Activated T-helper 9 cell treated with anti-CD3 and anti-CD28 coated beads, Interleukin-2, amount 50 U/mL, for 16 hours (primary cell): ENCODE data around the gene MAPK4.

Experiments
- DNase-seq: peaks from one replicate; pipeline ENCODE4 v3.0.0-alpha.2; 2020; ENCODE audit warnings: low read depth

Gene MAPK4

GRCh38 chr18:50719471-50720324, 159.8 kb downstream of the MAPK4 start:
- no peak for DNase-seq

DNA sequence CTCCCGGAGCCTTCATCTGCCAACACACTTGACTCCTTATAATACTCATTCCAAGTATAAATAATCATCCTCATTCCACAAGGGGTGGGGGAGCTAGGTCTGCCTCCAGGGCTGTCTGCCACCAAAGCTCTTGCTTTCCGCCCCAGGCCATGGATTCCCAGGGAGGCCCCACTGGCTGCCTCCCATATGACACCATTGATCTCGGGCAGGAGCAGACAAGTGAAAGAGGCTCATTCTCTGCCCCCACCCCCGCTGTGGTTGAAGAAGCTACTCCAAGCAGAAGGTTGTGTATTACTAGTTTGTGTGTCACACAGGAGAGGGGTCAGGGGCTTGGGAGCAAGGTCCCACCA, 160.4 kb downstream of the MAPK4 start:
- no peak for DNase-seq

GRCh38 chr18:50721006-50721405, 161.1 kb downstream of the MAPK4 start:
- DNase-seq, result no peak

DNA sequence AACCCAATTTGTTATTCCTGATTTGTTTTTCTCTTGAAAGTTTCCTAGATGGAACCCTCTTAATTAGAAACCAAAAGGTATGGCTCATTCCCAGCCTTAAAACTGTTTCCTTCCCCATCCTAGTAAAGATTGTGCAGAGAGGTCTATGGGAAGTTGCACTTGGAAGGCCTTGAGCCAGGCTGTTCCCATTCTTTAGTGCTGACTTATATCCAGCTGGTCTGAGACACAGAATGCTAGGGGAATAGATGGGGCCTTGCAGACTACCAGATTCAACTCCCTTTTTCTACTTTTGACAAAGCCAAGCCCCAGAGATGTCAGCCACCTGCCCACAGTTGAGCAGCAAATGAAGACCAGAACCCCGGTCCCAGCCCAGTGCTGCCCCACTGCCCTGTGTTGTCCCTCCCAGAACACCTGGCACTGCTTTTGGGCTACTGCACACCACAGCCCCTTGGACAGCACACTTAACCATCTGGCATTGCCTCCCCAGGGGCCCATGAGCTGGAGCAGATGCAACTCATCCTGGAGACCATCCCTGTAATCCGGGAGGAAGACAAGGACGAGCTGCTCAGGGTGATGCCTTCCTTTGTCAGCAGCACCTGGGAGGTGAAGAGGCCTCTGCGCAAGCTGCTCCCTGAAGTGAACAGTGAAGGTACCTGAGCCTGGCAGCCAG, 161.7 kb downstream of the MAPK4 start:
- no peak for DNase-seq

DNA sequence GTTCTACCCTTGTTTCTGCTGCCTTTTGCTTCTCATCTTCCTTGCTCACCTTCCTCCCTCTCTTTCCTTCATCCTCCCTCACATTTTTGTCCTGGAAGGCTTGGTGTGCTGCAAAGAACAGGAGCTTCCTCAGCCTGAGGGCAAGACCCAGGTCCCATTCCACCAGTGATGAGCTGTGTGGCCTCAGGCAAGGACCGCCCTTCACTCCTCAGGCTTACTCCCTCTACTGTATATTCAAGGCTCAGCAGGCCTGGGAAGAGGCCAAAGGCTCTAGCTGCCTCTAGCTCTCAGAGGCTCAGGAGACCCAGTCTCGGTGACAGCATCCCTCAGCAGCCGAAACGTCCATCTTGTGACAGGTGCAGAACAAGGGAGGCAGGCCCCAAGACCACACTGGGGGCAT, 162.4 kb downstream of the MAPK4 start:
- no peak for DNase-seq

- DNase-seq, result no peak
Observed at GRCh38 chr18:50724751-50725151, 164.9 kb downstream of the MAPK4 start.

GRCh38 chr18:50726960-50727589, 167.2 kb downstream of the MAPK4 start:
- DNase-seq, result no peak

DNA sequence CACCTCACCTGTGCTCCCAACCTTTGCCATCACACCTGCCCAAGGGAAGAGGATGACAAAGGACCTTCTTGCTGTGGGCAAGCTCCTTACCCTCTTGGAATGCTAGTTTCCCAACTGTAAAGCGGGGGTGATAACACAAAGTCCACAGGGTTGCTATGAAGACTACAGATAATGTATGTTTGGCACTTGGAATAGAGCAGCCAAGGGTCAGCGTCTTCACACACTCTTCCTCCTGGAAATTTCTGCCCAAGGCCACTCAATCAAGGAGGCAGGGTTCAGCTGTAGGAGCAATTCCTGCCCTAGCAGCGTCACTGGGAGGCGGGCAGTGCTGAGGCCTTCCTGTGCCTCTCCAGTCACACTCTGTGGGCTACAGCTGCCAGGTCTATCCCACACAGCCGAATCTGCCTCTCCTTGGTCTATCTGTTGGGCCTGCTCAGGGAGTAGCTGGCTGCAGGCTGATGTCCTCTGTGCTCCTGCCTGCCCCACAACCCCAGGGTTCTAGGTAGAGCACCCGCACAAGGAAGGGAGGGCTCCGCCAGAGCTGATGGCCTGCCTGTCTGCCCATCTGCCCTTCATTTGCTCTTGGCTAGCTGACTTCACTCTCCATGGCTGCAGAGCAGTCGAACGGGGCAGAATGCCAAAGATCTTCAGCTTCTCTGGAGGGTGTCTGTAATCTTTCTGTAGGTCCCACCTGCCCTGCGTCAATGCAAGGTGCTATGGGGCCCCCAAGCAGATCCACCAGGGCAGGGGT, 168.0 kb downstream of the MAPK4 start:
- no peak for DNase-seq

GRCh38 chr18:50729376-50729775, 169.5 kb downstream of the MAPK4 start:
- DNase-seq, result no peak

- no peak for DNase-seq
Observed at GRCh38 chr18:50729986-50730385, 170.1 kb downstream of the MAPK4 start.

- no peak for DNase-seq
Observed at GRCh38 chr18:50734342-50734741, 174.5 kb downstream of the MAPK4 start.

DNA sequence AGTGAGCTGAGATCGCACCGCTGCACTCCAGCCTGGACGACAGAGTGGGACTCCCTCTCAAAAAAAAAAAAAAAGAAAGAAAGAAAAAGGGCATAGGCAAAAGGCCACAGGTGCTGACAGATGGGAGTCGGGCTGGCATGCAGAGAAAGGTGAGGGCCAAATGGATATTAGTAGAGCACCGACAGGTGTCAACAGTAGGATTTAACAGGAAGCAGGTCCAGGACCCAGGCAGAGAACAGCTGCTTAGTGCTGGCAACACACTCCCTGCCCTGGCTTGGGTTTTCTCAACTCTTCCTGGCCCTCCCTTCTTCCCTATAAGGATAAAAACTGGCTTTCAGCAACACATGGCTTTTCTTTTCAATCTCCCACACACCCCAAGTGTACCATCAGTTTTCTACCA, 175.0 kb downstream of the MAPK4 start:
- no peak for DNase-seq

DNA sequence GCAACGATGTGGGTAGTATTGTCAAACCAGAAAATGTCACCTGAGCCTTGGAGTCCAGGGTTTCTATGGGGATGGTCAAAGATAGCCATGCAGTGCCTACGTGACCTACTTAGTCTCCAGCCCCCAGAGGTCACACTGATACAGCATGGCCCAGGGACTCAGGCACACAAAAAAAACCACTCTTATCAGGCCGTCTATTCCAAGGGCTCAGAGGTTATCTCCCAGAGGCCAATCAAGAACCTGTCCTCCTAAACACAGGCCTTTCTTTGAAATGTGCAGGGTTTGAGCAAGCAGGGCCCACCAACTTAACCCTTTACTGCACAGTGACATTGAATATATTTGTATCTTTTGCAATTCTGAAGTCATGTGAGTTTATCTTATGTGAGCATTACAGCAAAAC, 177.2 kb downstream of the MAPK4 start:
- no peak for DNase-seq

GRCh38 chr18:50738098-50738757, 178.3 kb downstream of the MAPK4 start:
- no peak for DNase-seq

DNA sequence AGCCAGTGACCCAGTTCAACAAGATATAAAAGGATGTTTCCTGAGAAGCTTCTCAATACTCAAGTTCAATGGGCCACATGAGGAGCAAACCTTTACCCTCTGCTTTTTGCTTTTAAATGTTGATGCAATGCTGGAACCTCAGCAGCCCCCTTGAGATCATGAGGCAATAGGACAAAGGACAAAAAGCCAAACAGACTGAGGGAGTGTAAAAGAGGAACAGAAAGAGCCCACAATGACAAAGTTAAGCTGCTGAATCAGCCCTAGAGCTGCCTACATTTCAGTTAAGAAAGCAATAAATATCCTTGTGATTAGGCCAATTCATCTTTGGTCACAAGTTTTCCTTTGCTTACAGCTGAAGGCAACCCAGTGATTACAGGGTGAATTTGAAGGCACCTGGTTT, 183.1 kb downstream of the MAPK4 start:
- DNase-seq, result no peak

- DNase-seq, result no peak
Observed at GRCh38 chr18:50744253-50744652, 184.4 kb downstream of the MAPK4 start.

GRCh38 chr18:50745945-50746344, 186.1 kb downstream of the MAPK4 start:
- DNase-seq, result no peak

DNA sequence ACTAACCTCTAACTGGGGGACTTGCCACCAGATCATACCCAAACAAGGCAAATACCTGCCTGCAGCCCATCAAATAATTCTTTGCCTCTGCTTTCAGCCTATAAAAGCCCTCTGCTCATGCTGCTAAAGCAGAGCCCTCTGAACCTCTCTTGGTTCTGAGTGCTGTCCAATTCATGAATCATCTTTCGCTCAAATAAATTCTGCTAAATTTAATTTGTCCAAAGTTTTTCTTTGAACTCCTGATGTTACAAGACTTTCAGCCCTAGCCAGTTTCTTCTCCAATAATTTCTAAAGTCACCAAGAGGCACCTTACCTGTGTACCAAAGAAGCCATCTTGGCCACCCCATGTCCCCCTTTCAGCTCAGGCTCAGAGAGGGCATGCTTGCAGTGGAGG, 188.0 kb downstream of the MAPK4 start:
- no peak for DNase-seq

DNA sequence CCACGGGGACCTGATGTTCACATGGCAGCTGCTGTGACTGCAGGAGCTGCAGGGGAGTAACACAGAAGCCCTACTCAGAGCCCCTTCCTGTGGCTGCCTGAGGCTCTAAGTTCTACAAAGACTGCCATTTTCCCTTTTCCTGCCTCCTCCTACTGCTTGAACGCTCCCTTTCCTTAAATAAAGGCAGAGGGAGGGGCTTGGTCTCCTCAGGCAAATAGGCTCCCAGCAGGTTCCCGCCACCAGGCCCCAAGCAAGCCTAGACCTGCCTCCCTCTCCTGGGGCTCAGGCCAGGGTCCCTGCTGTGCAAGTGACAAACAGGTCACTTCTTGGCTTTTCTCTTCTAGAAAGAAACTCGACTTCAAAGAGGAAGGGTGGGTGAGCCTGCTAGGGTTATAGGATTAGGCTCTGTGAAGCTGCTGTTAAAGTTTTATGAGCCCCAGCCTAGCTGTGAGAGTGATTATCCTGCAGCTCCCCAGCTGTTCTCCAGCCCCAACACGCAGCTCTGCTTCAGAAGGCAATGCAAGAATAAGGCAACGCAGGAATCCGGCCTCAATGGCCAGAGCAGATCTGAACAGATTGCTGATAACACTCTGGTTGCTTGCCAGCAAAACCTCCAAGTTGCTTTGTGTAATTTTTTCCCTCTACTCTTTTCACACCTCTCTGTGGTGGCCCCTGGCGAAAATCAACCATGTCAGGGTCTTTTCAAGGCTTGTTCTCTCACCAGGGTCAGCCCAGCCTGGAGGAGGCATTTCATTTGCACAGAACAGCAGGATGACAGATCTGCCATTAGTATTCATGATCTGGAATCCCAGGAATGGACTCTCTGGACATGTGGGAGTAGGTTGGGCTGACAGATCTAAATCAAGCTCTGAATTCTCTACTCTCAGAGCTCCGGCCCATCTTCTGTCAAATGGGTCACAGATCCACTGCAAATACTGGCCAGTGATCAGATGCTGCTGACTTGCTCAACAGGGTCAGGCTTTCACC, 188.6 kb downstream of the MAPK4 start:
- DNase-seq, result no peak

GRCh38 chr18:50749421-50749820, 189.5 kb downstream of the MAPK4 start:
- DNase-seq, result no peak

GRCh38 chr18:50749945-50750344, 190.1 kb downstream of the MAPK4 start:
- DNase-seq, result no peak
